ENCODE measurements around the gene TPPP3. TPM values are rescaled to one million over a fixed set of nuclear protein-coding genes. Genes with fewer than 3 reads are reported as not detected.
A peak's percentile ranks its signal among the peaks of the same experiment; 100 is the strongest.

Gene TPPP3
- total and polyA plus RNA-seq, 9 of the 15 experiments (the other 6 are each of a cell fraction or from before 2014, with no cell fraction given) = 0.13 to 0.50 (median 0.36) TPM; not detected in 2

- Histone ChIP-seq H2AFZ (ENCODE audit: low read depth, low read length) (no peak overlapping the region), H3K4me3 (no peak overlapping the region), H4K20me1 (replicated peaks; ENCODE audit: control insufficient read depth, insufficient read depth, low read length) (no peaks in the 10 kb centered on the region; the same call in 1 of the 2 replicates), H3K4me2 (ENCODE audit: insufficient read depth, low read length) (no peak overlapping the region), H3K9me1 (ENCODE audit: control insufficient read depth, insufficient read depth, low read length) (no peaks in the 10 kb centered on the region), H3K79me2 (ENCODE audit: control insufficient read depth, insufficient read depth, low read length) (no peaks in the 10 kb centered on the region), H3K27ac (ENCODE audit: extremely low read depth, low read depth, low read length) (no peak overlapping the region), H3K9ac (ENCODE audit: insufficient read depth in 1 of 2, low read depth in 2 of 2, low read length in 2 of 2) (0 out of 4 replicates have a peak overlapping the region, but pooled peaks of 1 of the 2 experiments have one; percentile 21), H3K27me3 (ENCODE audit: control insufficient read depth in 2 of 2, insufficient read depth in 2 of 2, low read length in 2 of 2) (peaks cover 32 to 52% of the 10 kb centered on the region in 2 experiments), H3K36me3 (ENCODE audit: control insufficient read depth, insufficient read depth, low read length) (no peaks in the 10 kb centered on the region), H3K9me3 (replicated peaks; ENCODE audit: control insufficient read depth, insufficient read depth, low read depth, low read length) (no peaks in the 10 kb centered on the region), H3K4me1 (replicated peaks in 1 of 2; ENCODE audit: control insufficient read depth in 2 of 2, insufficient read depth in 2 of 2, low read length in 2 of 2) (peaks cover 0 to 9% of the 10 kb centered on the region in 2 experiments; a peak in 3 of 5 replicates)
- in situ Hi-C loops (cut with MboI) = loop anchor here (25.0 kb wide), 1 partner anchor 455 kb away; the partner anchor contains the start of gene CES3
- POLR2A ChIA-PET = interaction anchor here (1.0 to 2.4 kb wide), 3 partner anchors 10 to 16 kb away, joined by 3 to 12 read pairs (median 4); no protein-coding TSS in a partner anchor
- CTCF ChIA-PET (ENCODE audit: low intra/inter-chr PET ratio) = interaction anchor here (1.6 kb wide), 1 partner anchor 138 kb away, joined by 7 read pairs; the partner anchor contains the start of gene PLEKHG4
- TF ChIP-seq ZNF277 (CRISPR knock-in tag; IDR thresholded peaks at IDR 0.05; ENCODE audit: borderline replicate concordance) (no peak), TFE3 (CRISPR knock-in tag; IDR thresholded peaks at IDR 0.05) (peak; percentile 51; the same call in 1 of the 2 replicates)
- intact Hi-C loops (cut with micrococcal nuclease) = loop anchor here (10.0 kb wide), 1 partner anchor 53 kb away; no protein-coding TSS in a partner anchor
- 0% methylated on average over 2 of the region's 2 CpGs for WGBS (ENCODE audit: insufficient coverage, low coverage, missing lambda C conversion rate)
- no TSS peak for BruUV-seq (replicated peaks)
- FAIRE-seq = no peak
- no peak for ATAC-seq
- no peak for DNase-seq (ENCODE audit: extremely low read depth in 1 of 4, low spot score in 3 of 4)
Measured at GRCh38 chr16:67417333-67418061, 24.2 kb upstream of the TPPP3 start.

Measured in K562 (cell line).